GM18517 (cell line): ENCODE data around the gene HOXA11.

Experiments
- ATAC-seq: cut with Tn5 transposase; IDR thresholded peaks from one replicate; pipeline ENCODE4 v1.9.1; 2021; ENCODE audit warnings: mild to moderate bottlenecking, moderate library complexity; ENCODE audit not compliant: unreplicated experiment

The HOXA11 gene

GRCh38 chr7:27138472-27138871, 46.6 kb downstream of the HOXA11 start:
- no peak for ATAC-seq

- ATAC-seq = no peak
Measured at GRCh38 chr7:27137640-27138315, 47.3 kb downstream of the HOXA11 start.

GRCh38 chr7:27134392-27134791, 50.6 kb downstream of the HOXA11 start:
- ATAC-seq = no peak

GRCh38 chr7:27133409-27134231, 51.4 kb downstream of the HOXA11 start:
- no peak for ATAC-seq

GRCh38 chr7:27132978-27133377, 52.1 kb downstream of the HOXA11 start:
- ATAC-seq = no peak

GRCh38 chr7:27132214-27132613, 52.8 kb downstream of the HOXA11 start:
- ATAC-seq = no peak

GRCh38 chr7:27131390-27131819, 53.6 kb downstream of the HOXA11 start:
- ATAC-seq = no peak
